IMR-90 (cell line): Measurements from ENCODE around the gene ZAR1. TPM values are rescaled to one million over a fixed set of nuclear protein-coding genes. Genes with fewer than 3 reads are reported as not detected.

Experiments
- ATAC-seq: fragments of 200-7000 bp; cut with Tn5 transposase; 2 replicates; pipeline ENCODE4 v1.9.1; 2020; ENCODE audit warnings: low read depth, mild to moderate bottlenecking, moderate library complexity
- BruUV-seq: library from RNA; stranded (reverse); fragments of 400-500 nt; replicated peaks from 2 replicates; lab custom pipeline; 2021; lab: Mats Ljungman, UMichigan
- CTCF ChIA-PET: fragments of 300-600 bp; formaldehyde crosslinking; extraction: SDS; loops from one replicate; lab custom pipeline; 2021; ENCODE audit warnings: antibody characterized with exemption; lab: Yijun Ruan, JAX
- POLR2A ChIA-PET: fragments of 300-600 bp; sonication (Branson Sonifier 250); formaldehyde crosslinking; loops from one replicate; lab custom pipeline; 2022; ENCODE audit warnings: antibody characterized with exemption; ENCODE audit not compliant: unreplicated experiment; lab: Charles Lee
- DNase-seq: peaks from one replicate; pipeline ENCODE4 v3.0.0; 2013
- H2AFZ ChIP-seq: replicated peaks from 2 replicates; pipeline ENCODE3; 2013; ENCODE audit warnings: low read length, mild to moderate bottlenecking; ENCODE audit not compliant: poor library complexity
- H2AK5ac ChIP-seq: 2 replicates; pipeline ENCODE4 v1.6.1; 2013; ENCODE audit warnings: low read depth, low read length, inconsistent platforms
- H2AK9ac ChIP-seq: replicated peaks from 2 replicates; pipeline ENCODE3; 2013; ENCODE audit warnings: mild to moderate bottlenecking, low read depth, low read length, moderate library complexity; ENCODE audit not compliant: poor library complexity
- H2BK120ac ChIP-seq: 2 replicates; pipeline ENCODE4 v1.6.1; 2013; ENCODE audit warnings: low read depth, low read length, inconsistent platforms
- H2BK15ac ChIP-seq: 3 replicates; pipeline ENCODE4 v1.6.1; 2013; ENCODE audit warnings: low read depth, low read length, inconsistent platforms
- H2BK20ac ChIP-seq: 2 replicates; pipeline ENCODE4 v1.6.1; 2013; ENCODE audit warnings: low read depth, mild to moderate bottlenecking, inconsistent platforms, low read length, moderate library complexity
- H2BK5ac ChIP-seq: 2 replicates; pipeline ENCODE4 v1.6.1; 2013; ENCODE audit warnings: mild to moderate bottlenecking, low read depth, low read length, inconsistent platforms; ENCODE audit not compliant: poor library complexity, severe bottlenecking
- H3K14ac ChIP-seq: replicated peaks from 2 replicates; pipeline ENCODE4 v1.6.1; 2013; ENCODE audit warnings: low read depth, low read length, inconsistent platforms
- H3K18ac ChIP-seq: 2 replicates; pipeline ENCODE4 v1.6.1; 2013; ENCODE audit warnings: low read depth, low read length, control low read depth
- H3K23ac ChIP-seq: 2 replicates; pipeline ENCODE4 v1.6.1; 2013; ENCODE audit warnings: low read depth, low read length, inconsistent platforms
- H3K27ac ChIP-seq: 2 replicates; pipeline ENCODE4 v1.5.1; 2013; ENCODE audit warnings: mild to moderate bottlenecking, control low read depth, low read length; ENCODE audit not compliant: insufficient read depth
- H3K27me3 ChIP-seq: 2 replicates; pipeline ENCODE4 v1.6.1; 2013; ENCODE audit warnings: low read length; ENCODE audit not compliant: control insufficient read depth, insufficient read depth
- H3K36me3 ChIP-seq: 2 replicates; pipeline ENCODE4 v1.6.1; 2013; ENCODE audit warnings: low read length, mixed read lengths; ENCODE audit not compliant: control insufficient read depth, insufficient read depth
- H3K4ac ChIP-seq: 2 replicates; pipeline ENCODE4 v1.6.1; 2013; ENCODE audit warnings: low read depth, low read length, inconsistent platforms
- H3K4me1 ChIP-seq: 2 replicates; pipeline ENCODE4 v1.6.1; 2013; ENCODE audit warnings: low read length, mixed read lengths; ENCODE audit not compliant: control insufficient read depth, insufficient read depth
- H3K4me2 ChIP-seq: 2 replicates; pipeline ENCODE4 v1.6.1; 2013; ENCODE audit warnings: low read depth, mild to moderate bottlenecking, control low read depth, low read length, moderate library complexity
- H3K4me3 ChIP-seq: 2 replicates; pipeline ENCODE4 v1.5.1; 2013; ENCODE audit warnings: low read depth, mild to moderate bottlenecking, control low read depth, low read length, moderate library complexity; ENCODE audit not compliant: insufficient read depth
- H3K56ac ChIP-seq: 2 replicates; pipeline ENCODE4 v1.6.1; 2013; ENCODE audit warnings: low read length, inconsistent platforms; ENCODE audit not compliant: insufficient read depth; ENCODE audit errors: extremely low read depth
- H3K79me1 ChIP-seq, 2 experiments: 2 replicates each; pipeline ENCODE4 v1.6.1; 2013; ENCODE audit warnings: low read length in 2 of 2, inconsistent platforms in 1 of 2, low read depth in 1 of 2
- H3K9ac ChIP-seq: 2 replicates; pipeline ENCODE4 v1.6.1; 2013; ENCODE audit warnings: low read depth, low read length, control low read depth
- H3K9me1 ChIP-seq: 2 replicates; pipeline ENCODE4 v1.6.1; 2013; ENCODE audit warnings: low read length, inconsistent platforms; ENCODE audit not compliant: insufficient read depth
- H3K9me3 ChIP-seq: 2 replicates; pipeline ENCODE4 v1.6.1; 2013; ENCODE audit warnings: low read length; ENCODE audit not compliant: control insufficient read depth, insufficient read depth
- H4K20me1 ChIP-seq: 2 replicates; pipeline ENCODE4 v1.6.1; 2013; ENCODE audit warnings: low read length, inconsistent platforms; ENCODE audit not compliant: insufficient read depth
- H4K5ac ChIP-seq: 2 replicates; pipeline ENCODE4 v1.6.1; 2013; ENCODE audit warnings: mild to moderate bottlenecking, low read depth, low read length, control low read depth
- H4K8ac ChIP-seq, 2 experiments: 2 replicates each; pipeline ENCODE4 v1.6.1; 2013; ENCODE audit warnings: low read depth in 2 of 2, low read length in 2 of 2, control low read depth in 1 of 2, inconsistent platforms in 1 of 2
- H4K91ac ChIP-seq: 2 replicates; pipeline ENCODE4 v1.6.1; 2013; ENCODE audit warnings: low read depth, low read length, inconsistent platforms; ENCODE audit not compliant: insufficient read depth
- BHLHE40 ChIP-seq: fragments of 150-350 bp; IDR thresholded peaks from 2 replicates; pipeline ENCODE4 v1.6.1; 2016; ENCODE audit warnings: mild to moderate bottlenecking, low read depth, low read length
- CHD1 ChIP-seq: IDR thresholded peaks from 2 replicates; pipeline ENCODE4 v1.6.1; 2012; ENCODE audit warnings: low read depth, low read length, improper control_type of control experiment
- FOS ChIP-seq: fragments of 150-350 bp; IDR thresholded peaks from 2 replicates; pipeline ENCODE4 v1.6.1; 2016; ENCODE audit warnings: low read depth, low read length
- MAFK ChIP-seq: IDR thresholded peaks from 2 replicates; pipeline ENCODE4 v1.6.1; 2012; ENCODE audit warnings: low read depth, low read length, improper control_type of control experiment
- MXI1 ChIP-seq: IDR thresholded peaks from 2 replicates; pipeline ENCODE4 v1.6.1; 2012; ENCODE audit warnings: low read depth, mild to moderate bottlenecking, low read length, moderate library complexity, borderline replicate concordance
- POLR2A ChIP-seq: IDR thresholded peaks from 2 replicates; pipeline ENCODE4 v1.6.1; 2012; ENCODE audit warnings: mild to moderate bottlenecking, low read depth, low read length
- RCOR1 ChIP-seq: IDR thresholded peaks from 2 replicates; pipeline ENCODE4 v1.6.1; 2012; ENCODE audit warnings: mild to moderate bottlenecking, low read length, improper control_type of control experiment; ENCODE audit not compliant: insufficient replicate concordance
- RFX5 ChIP-seq: IDR thresholded peaks from 2 replicates; pipeline ENCODE4 v1.8.0; 2012; ENCODE audit warnings: low read depth, mild to moderate bottlenecking, low read length, moderate library complexity
- SMC3 ChIP-seq: fragments of 150-350 bp; IDR thresholded peaks from 2 replicates; pipeline ENCODE4 v1.6.1; 2016; ENCODE audit warnings: low read depth, mild to moderate bottlenecking, antibody characterized with exemption, low read length, moderate library complexity
- WGBS, 2 experiments: methylation state at CpG; one replicate each; pipeline versions ENCODE4 v1.1.5 to v1.1.7; 2013; ENCODE audit warnings: missing lambda C conversion rate in 2 of 2; ENCODE audit not compliant: insufficient read length in 1 of 2; ENCODE audit errors: extremely low coverage in 2 of 2; 5-methylcytosine and 5-hydroxymethylcytosine counted together
- dilution Hi-C: fragments of 300-500 bp; cut with HindIII; formaldehyde crosslinking; loops from one replicate; pipeline ENCODE4 v1.14.3; 2018; ENCODE audit warnings: low sequenced_read_pairs; ENCODE audit not compliant: unreplicated experiment
- in situ Hi-C: fragments of 300-500 bp; cut with MboI; formaldehyde crosslinking; loops from 3 replicates; pipeline ENCODE4 v1.14.3; 2019; ENCODE audit warnings: low sequenced_read_pairs, inconsistent platforms, mixed read lengths
- intact Hi-C: fragments of 100-400 bp; cut with micrococcal nuclease; formaldehyde crosslinking; loops from 2 replicates; pipeline ENCODE4 v1.10.0; 2022
- polyA plus RNA-seq, 3 experiments: library from polyadenylated mRNA; depleted of rRNA; stranded (reverse); fragments of >200 nt; gene quantifications; 2 replicates each; pipeline ENCODE4 v1.2.3, GENCODE V29; 2012; ENCODE audit warnings: low replicate concordance in 1 of 3
- total RNA-seq: library from RNA; depleted of rRNA; stranded (reverse); fragments of >200 nt; gene quantifications from 2 replicates; pipeline ENCODE4 v1.2.3, GENCODE V29; 2012
- TF ChIP-seq, protein P1 (sequence below): fragments of 150-350 bp; IDR thresholded peaks from 2 replicates; pipeline ENCODE4 v1.6.1; 2016; ENCODE audit warnings: low read depth, mild to moderate bottlenecking, low read length, moderate library complexity, borderline replicate concordance
- TF ChIP-seq, protein P2 (sequence below): fragments of 150-350 bp; IDR thresholded peaks from 2 replicates; pipeline ENCODE4 v1.6.1; 2017; ENCODE audit warnings: mild to moderate bottlenecking, antibody characterized with exemption, low read length, low read depth

The ZAR1 gene
- total and polyA plus RNA-seq, 2 of the 4 experiments (the other 2 are of a cell fraction): not detected

- Histone ChIP-seq H3K56ac (no peak overlapping the region), H4K8ac (no peak overlapping the region), H3K9ac (no peak overlapping the region), H3K14ac (no peak overlapping the region), H2AK9ac (no peak overlapping the region), H3K9me1 (no peaks in the 10 kb centered on the region), H4K20me1 (no peaks in the 10 kb centered on the region), H3K4me2 (no peak overlapping the region), H3K36me3 (peaks cover 19% of the 10 kb centered on the region), H3K79me1 (no peaks in the 10 kb centered on the region; a peak in 1 of 4 replicates), H4K5ac (no peak overlapping the region), H3K27ac (no peak overlapping the region), H2BK15ac (no peak overlapping the region), H3K9me3 (no peaks in the 10 kb centered on the region), H3K4me1 (no peaks in the 10 kb centered on the region), H3K27me3 (no peaks in the 10 kb centered on the region), H3K4me3 (no peak overlapping the region), H2AFZ (no peak overlapping the region), H2BK20ac (no peak overlapping the region), H2BK5ac (no peak overlapping the region), H2BK120ac (no peak overlapping the region), H2AK5ac (no peak overlapping the region), H4K91ac (no peak overlapping the region), H3K23ac (no peak overlapping the region), H3K18ac (no peak overlapping the region), H3K4ac (no peak overlapping the region)
- CTCF ChIA-PET: interaction anchor here (0.8 kb wide), 1 partner anchor 39 kb away, joined by 4 read pairs; no protein-coding TSS in a partner anchor
- BruUV-seq: no TSS peak
- in situ Hi-C loops (no loop called here), dilution Hi-C loops (no loop called here), intact Hi-C loops (loop anchor here (10.0 kb wide), 1 partner anchor 52 kb away; no protein-coding TSS in a partner anchor)
- DNase-seq: no peak
- TF ChIP-seq BHLHE40 (no peak), RCOR1 (no peak), MAFK (no peak), MXI1 (no peak), FOS (no peak), RFX5 (no peak), POLR2A (no peak), SMC3 (no peak), CHD1 (no peak)
- TF ChIP-seq, protein P1, sequence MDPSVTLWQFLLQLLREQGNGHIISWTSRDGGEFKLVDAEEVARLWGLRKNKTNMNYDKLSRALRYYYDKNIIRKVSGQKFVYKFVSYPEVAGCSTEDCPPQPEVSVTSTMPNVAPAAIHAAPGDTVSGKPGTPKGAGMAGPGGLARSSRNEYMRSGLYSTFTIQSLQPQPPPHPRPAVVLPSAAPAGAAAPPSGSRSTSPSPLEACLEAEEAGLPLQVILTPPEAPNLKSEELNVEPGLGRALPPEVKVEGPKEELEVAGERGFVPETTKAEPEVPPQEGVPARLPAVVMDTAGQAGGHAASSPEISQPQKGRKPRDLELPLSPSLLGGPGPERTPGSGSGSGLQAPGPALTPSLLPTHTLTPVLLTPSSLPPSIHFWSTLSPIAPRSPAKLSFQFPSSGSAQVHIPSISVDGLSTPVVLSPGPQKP: no peak
- TF ChIP-seq, protein P2, sequence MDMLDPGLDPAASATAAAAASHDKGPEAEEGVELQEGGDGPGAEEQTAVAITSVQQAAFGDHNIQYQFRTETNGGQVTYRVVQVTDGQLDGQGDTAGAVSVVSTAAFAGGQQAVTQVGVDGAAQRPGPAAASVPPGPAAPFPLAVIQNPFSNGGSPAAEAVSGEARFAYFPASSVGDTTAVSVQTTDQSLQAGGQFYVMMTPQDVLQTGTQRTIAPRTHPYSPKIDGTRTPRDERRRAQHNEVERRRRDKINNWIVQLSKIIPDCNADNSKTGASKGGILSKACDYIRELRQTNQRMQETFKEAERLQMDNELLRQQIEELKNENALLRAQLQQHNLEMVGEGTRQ: no peak
- POLR2A ChIA-PET: no interaction called here
- ATAC-seq: no peak
- no CpG with 5 or more reads among the region's 2 CpGs for WGBS, 2 experiments
Measured at GRCh38 chr4:48506716-48507115, 16.7 kb downstream of the ZAR1 start.
